GM19099 (cell line): Measurements from ENCODE around the gene GARS1.

Source experiments
- POLR2A ChIP-seq: IDR thresholded peaks from 3 replicates; pipeline ENCODE4 v1.6.1; 2011; ENCODE audit warnings: low read depth; ENCODE audit not compliant: insufficient read length; ENCODE audit errors: extremely low read depth

Gene GARS1

GRCh38 chr7:30563326-30563942, 31.2 kb upstream of the GARS1 start:
- TF ChIP-seq POLR2A = no peak

DNA sequence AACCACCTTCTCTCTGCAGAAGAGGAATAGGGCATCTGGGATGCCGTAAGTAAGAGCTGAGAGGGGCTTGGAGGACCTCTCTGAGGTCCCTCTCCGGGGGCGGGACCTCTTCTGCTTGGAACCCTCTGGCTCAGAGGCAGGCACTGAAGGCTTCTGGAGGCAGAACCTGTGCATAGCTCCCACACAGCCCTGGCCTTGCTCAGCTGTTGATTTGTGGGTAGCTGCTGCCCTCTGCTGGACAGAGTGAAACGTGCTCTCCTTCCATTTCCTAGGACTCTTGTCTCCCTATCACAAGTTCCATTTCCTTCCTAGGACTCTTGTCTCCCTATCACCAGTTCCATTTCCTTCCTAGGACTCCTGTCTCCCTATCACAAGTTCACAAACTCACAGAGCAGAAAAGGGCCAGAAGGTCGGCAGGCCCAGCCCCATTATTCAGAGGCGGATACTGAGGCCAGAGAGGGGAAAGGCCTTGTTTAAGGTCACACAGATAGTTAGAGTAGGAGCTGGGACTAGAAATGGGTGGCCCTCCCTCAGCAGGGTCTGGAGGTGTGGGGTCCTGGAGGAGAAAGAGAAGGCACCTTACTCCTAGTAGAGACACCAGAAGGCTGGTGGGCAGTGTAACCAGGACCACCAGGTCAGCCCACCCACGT, 30.3 kb upstream of the GARS1 start:
- no peak for TF ChIP-seq POLR2A

DNA sequence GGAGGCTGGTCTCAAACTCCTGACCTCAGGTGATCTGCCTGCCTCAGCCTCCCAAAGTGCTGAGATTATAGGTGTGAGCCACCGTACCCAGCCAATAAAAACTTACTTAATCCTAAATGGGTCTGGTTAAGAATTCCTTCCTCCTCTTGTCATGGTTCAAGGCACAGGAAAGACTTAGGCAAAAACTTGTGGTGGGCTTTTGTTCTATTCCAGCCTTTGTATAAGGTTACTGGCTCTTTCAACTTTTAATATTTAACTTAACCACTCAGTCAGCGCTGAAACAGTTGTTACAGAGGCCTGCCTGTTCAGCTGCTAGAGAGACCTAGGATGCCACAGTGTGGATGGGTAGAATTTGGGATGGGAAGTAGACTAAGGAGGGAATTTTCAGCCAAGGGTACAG, 28.1 kb upstream of the GARS1 start:
- TF ChIP-seq POLR2A = no peak

DNA sequence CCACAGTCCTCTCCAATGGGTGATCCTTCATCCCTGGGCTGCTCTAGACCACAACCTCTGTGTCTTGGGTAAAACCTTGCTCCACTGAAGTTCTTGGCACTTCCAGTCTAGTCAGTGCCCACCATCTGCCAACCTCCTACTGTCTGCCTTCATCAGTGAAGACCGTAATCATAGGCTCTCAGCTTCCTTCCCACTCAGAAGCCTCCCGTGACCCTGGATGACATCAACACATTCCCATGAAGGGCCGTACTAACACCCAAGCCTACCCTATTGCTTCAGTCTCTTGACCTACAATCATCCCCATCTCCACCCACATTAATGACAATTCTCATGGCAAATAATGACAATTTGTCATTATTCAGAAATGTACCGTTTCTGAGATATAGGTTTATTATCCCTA, 27.6 kb upstream of the GARS1 start:
- no peak for TF ChIP-seq POLR2A

DNA sequence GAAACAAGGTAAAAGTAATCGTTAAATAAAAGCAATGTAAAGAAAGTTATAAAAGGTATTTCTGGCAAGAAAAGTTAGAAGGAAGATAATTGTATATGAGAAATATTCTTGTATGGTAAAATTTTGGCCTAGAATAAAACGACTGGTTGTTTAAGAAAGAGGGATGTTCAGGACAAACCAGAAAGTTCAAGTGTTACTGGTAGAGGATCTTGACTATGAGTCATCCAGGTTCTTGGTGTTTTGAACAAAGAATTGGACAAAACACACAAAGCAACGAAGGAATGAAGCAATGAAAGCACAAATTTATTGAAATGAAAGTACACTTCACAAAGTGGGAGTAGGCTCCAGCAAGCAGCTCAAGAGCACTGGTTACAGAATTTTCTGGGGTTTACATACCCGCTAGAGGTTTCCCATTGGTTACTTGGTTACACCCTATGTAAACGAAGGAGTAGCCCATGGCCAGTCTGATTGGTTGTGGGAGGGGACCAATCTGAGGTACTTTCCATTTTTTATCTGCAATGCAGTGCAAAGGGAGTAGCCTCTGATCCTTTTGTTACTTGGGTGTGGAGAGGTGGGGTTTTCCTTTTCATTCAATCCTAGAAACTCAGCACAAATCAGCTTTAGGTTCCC, 22.4 kb upstream of the GARS1 start:
- TF ChIP-seq POLR2A = no peak

DNA sequence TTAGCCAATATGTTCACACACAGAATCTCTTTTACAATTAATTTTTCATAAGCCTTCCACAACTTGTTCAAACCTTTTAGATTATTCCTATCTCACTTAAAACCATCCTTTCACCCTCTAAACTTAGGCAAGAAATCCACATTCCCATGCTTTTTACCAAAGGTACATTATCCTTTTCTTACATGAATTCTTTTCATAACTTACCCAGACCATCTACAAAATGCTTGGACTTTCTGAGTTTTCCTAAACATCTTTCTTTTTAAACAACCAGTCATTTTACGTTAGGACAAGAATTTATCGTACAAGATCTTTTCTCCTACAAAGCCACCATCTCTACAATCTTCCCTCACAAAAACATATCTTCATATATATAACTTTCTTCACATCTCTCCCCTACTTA, 18.8 kb upstream of the GARS1 start:
- TF ChIP-seq POLR2A = no peak

DNA sequence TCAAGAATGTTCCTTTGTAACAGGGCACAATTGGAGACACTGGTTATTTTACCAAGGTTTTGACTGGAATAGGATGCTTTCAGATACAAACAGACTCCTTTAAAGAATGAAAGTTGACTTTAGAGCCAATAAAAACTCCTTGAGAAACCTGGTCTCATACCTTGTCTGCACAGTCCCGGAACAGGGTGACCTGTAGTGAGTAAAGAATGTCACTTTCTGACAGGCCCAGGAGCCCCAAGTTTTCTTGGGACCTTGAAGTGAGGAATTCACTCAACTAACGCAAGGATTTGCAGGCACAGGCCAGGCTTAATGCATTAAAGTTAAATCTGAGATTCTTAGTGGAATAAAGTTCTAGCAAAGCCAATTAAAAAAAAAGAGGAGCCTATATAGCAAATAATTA, 11.5 kb upstream of the GARS1 start:
- no peak for TF ChIP-seq POLR2A

GRCh38 chr7:30584415-30584814, 10.3 kb upstream of the GARS1 start:
- TF ChIP-seq POLR2A = no peak

DNA sequence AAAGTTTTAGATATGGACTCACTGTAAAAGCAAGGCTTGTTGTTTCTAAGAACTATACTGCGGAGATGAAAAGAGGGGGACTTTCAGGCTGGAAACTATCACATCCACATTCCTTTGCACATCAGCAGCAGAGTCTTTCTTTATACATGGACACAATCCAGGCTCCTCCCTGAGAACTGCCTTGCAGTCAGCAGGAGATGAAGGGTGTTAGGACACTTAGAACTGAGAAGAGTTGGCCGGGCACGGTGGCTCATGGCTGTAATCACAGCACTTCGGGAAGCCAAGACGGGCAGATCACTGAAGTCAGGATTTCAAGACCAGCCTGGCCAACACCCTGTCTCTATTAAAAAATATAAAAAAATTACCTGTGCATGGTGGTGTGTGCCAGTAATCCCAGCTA, 9.7 kb upstream of the GARS1 start:
- TF ChIP-seq POLR2A = no peak

DNA sequence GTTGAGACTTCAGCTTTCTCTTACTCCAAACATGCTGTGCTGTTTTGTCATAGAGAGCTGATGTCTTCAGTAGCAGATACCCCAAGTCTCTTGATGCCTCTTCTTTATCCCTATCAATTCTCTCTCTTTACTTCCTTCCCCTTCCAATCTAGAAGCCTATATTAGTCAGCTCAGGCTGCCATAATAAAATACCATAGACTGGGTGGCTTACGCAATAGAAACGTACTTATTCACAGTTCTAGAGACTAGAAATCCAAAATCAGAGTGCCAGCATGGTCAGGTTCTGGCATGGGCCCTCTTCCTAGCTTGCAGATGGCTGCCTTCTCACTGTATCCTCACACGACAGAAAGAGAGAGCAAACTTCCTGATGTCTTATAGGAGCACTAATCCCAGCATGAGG, 9.0 kb upstream of the GARS1 start:
- no peak for TF ChIP-seq POLR2A

GRCh38 chr7:30589111-30589510, 5.6 kb upstream of the GARS1 start:
- no peak for TF ChIP-seq POLR2A

GRCh38 chr7:30594048-30594539, 584 bp upstream of the GARS1 start:
- no peak for TF ChIP-seq POLR2A

- TF ChIP-seq POLR2A = peak; percentile 11
Measured at GRCh38 chr7:30595436-30596013, 847 bp downstream of the GARS1 start.

DNA sequence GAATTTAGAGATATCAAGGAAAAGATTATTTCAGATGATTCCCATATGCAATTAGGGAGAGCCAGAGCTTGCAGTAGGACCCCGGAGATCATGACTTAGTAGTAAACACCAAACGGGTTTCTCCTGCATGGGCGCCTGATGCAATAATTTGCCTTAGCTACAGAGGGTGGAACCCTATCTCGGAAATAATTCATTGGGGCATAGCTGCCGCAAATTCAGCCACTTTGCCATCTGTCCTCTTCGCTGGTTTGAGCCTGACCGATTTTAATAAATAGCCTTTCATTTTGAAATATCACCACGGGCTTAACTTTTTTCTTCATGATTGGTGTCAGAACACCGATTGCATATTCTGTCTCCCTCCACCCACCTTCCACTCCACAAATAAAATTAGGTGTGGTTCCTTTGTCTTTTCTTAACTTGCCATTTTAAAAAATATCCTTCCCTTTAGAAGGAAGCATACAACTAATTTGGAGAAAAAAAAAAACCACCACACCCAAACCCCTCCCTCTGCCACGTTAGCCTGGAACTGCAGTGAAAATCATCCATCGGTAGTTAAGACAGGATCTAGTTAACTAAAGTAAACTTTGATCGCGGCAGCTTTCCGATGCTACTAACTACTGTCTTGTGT, 1.4 kb downstream of the GARS1 start:
- peak; percentile 12 for TF ChIP-seq POLR2A

- no peak for TF ChIP-seq POLR2A
Measured at GRCh38 chr7:30596721-30597120, 2.0 kb downstream of the GARS1 start.

GRCh38 chr7:30598121-30598876, 3.6 kb downstream of the GARS1 start:
- TF ChIP-seq POLR2A = no peak

DNA sequence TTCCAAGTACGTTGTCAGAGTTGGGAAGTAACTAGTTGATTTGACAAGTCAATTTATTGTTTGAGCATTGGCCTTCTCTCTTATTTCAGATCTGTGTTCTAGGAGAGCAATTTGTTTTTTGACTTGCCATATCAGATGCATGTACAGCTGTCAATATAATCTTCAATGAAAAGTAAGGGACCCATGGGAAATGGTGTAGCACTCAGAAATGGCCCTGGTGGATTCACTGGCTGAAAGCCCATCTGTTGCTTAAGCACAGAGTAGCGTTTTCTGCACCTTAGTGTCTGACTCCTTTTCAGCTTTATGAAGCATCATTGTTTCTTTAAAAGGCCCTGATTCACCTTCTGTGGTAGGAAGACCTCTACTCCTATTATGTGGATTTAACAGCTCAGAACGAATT, 10.2 kb downstream of the GARS1 start:
- no peak for TF ChIP-seq POLR2A
